ENCODE measurements around the gene NUP210.

DNA sequence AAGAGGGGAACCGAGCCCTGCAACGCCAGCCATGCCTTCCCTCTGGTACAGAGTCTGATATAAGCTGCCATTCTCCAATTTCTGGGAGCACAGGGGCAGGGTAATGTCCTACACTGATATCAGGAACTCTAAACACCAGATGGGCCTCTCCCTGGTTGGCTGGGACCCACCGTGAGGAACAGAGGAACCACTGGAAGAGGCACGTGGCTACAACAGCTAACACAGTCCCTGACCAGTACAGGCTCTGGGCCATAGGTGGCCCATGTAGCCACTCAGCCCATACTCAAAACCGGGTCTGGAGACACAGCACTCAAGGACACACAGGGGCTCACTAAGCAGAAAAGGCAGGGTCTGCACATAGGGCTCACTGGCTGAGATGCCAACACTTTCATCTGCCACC lies 13.9 kb downstream of the NUP210 start:
- TF ChIP-seq POLR2A (IDR thresholded peaks at IDR 0.05), result no peak
- TF ChIP-seq, protein P1, sequence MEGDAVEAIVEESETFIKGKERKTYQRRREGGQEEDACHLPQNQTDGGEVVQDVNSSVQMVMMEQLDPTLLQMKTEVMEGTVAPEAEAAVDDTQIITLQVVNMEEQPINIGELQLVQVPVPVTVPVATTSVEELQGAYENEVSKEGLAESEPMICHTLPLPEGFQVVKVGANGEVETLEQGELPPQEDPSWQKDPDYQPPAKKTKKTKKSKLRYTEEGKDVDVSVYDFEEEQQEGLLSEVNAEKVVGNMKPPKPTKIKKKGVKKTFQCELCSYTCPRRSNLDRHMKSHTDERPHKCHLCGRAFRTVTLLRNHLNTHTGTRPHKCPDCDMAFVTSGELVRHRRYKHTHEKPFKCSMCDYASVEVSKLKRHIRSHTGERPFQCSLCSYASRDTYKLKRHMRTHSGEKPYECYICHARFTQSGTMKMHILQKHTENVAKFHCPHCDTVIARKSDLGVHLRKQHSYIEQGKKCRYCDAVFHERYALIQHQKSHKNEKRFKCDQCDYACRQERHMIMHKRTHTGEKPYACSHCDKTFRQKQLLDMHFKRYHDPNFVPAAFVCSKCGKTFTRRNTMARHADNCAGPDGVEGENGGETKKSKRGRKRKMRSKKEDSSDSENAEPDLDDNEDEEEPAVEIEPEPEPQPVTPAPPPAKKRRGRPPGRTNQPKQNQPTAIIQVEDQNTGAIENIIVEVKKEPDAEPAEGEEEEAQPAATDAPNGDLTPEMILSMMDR (IDR thresholded peaks at IDR 0.05), result no peak

Measured in thyroid gland (tissue), 4 donors.